HUES6 (cell line): ENCODE measurements around the gene DNAJC16.

ENCODE experiments used
- H3K27ac ChIP-seq: 2 replicates; pipeline ENCODE4 v1.7.0; 2013; ENCODE audit warnings: low read depth, mild to moderate bottlenecking, low read length, inconsistent platforms
- H3K27me3 ChIP-seq: 2 replicates; pipeline ENCODE4 v1.6.1; 2013; ENCODE audit warnings: low read length; ENCODE audit not compliant: control insufficient read depth, insufficient read depth
- H3K36me3 ChIP-seq: 2 replicates; pipeline ENCODE4 v1.6.1; 2013; ENCODE audit warnings: low read length; ENCODE audit not compliant: control insufficient read depth, insufficient read depth
- H3K4me1 ChIP-seq: 2 replicates; pipeline ENCODE4 v1.6.1; 2013; ENCODE audit warnings: low read length; ENCODE audit not compliant: control insufficient read depth, insufficient read depth
- H3K4me3 ChIP-seq: 2 replicates; pipeline ENCODE4 v1.5.1; 2013; ENCODE audit warnings: low read depth, low read length
- H3K9ac ChIP-seq: one replicate; pipeline ENCODE4 v1.6.1; 2013; ENCODE audit warnings: mild to moderate bottlenecking, low read length
- H3K9me3 ChIP-seq: 2 replicates; pipeline ENCODE4 v1.6.1; 2013; ENCODE audit warnings: low read depth, low read length; ENCODE audit not compliant: control insufficient read depth, insufficient read depth

The DNAJC16 gene

GRCh38 chr1:15542388-15543250, 16.0 kb downstream of the DNAJC16 start:
- H3K36me3 ChIP-seq = peaks cover 81% of the 10 kb centered on the region

GRCh38 chr1:15543251-15543588, 16.6 kb downstream of the DNAJC16 start:
- Histone ChIP-seq H3K27ac (no peak overlapping the region), H3K27me3 (no peaks in the 10 kb centered on the region), H3K4me3 (no peak overlapping the region), H3K36me3 (peaks cover 84% of the 10 kb centered on the region), H3K9me3 (no peaks in the 10 kb centered on the region), H3K4me1 (no peaks in the 10 kb centered on the region), H3K9ac (no peak overlapping the region)

More at GRCh38 chr1:15542388-15543250, 16.0 kb downstream of the DNAJC16 start:
- no peaks in the 10 kb centered on the region for H3K27me3 ChIP-seq
- H3K9ac ChIP-seq = no peak overlapping the region
- H3K27ac ChIP-seq = no peak overlapping the region
- H3K4me3 ChIP-seq = no peak overlapping the region
- H3K9me3 ChIP-seq = no peaks in the 10 kb centered on the region
- H3K4me1 ChIP-seq = no peaks in the 10 kb centered on the region

GRCh38 chr1:15543589-15544568, 17.2 kb downstream of the DNAJC16 start:
- H3K4me1 ChIP-seq = no peaks in the 10 kb centered on the region
- H3K4me3 ChIP-seq = no peak overlapping the region
- no peak overlapping the region for H3K27ac ChIP-seq
- no peaks in the 10 kb centered on the region for H3K27me3 ChIP-seq
- H3K9ac ChIP-seq = no peak overlapping the region
- no peaks in the 10 kb centered on the region for H3K9me3 ChIP-seq
- peaks cover 85% of the 10 kb centered on the region for H3K36me3 ChIP-seq

GRCh38 chr1:15546641-15547040, 20.0 kb downstream of the DNAJC16 start:
- no peaks in the 10 kb centered on the region for H3K27me3 ChIP-seq
- peaks cover 83% of the 10 kb centered on the region for H3K36me3 ChIP-seq
- no peaks in the 10 kb centered on the region for H3K4me1 ChIP-seq
- H3K27ac ChIP-seq = no peak overlapping the region
- no peak overlapping the region for H3K9ac ChIP-seq
- H3K9me3 ChIP-seq = no peaks in the 10 kb centered on the region
- H3K4me3 ChIP-seq = no peak overlapping the region

- Histone ChIP-seq H3K9ac (no peak overlapping the region), H3K4me1 (no peaks in the 10 kb centered on the region), H3K27ac (no peak overlapping the region), H3K9me3 (no peaks in the 10 kb centered on the region), H3K36me3 (peaks cover 50% of the 10 kb centered on the region), H3K4me3 (no peak overlapping the region), H3K27me3 (no peaks in the 10 kb centered on the region)
Observed at GRCh38 chr1:15550573-15550972, 23.9 kb downstream of the DNAJC16 start.

- Histone ChIP-seq H3K27ac (no peak overlapping the region), H3K9ac (no peak overlapping the region), H3K4me1 (no peaks in the 10 kb centered on the region), H3K36me3 (peaks cover 28% of the 10 kb centered on the region), H3K9me3 (no peaks in the 10 kb centered on the region), H3K4me3 (no peak overlapping the region), H3K27me3 (no peaks in the 10 kb centered on the region)
Observed at GRCh38 chr1:15557008-15557407, 30.4 kb downstream of the DNAJC16 start.

- Histone ChIP-seq H3K27me3 (no peaks in the 10 kb centered on the region), H3K4me3 (no peak overlapping the region), H3K36me3 (peaks cover 34% of the 10 kb centered on the region), H3K9me3 (no peaks in the 10 kb centered on the region), H3K27ac (no peak overlapping the region), H3K9ac (no peak overlapping the region), H3K4me1 (no peaks in the 10 kb centered on the region)
Observed at GRCh38 chr1:15557594-15557993, 30.9 kb downstream of the DNAJC16 start.

GRCh38 chr1:15558516-15558915, 31.9 kb downstream of the DNAJC16 start:
- Histone ChIP-seq H3K4me3 (no peak overlapping the region), H3K27ac (no peak overlapping the region), H3K36me3 (peaks cover 39% of the 10 kb centered on the region), H3K27me3 (no peaks in the 10 kb centered on the region), H3K4me1 (no peaks in the 10 kb centered on the region), H3K9me3 (no peaks in the 10 kb centered on the region), H3K9ac (no peak overlapping the region)

- H3K4me3 ChIP-seq = no peak overlapping the region
- H3K27ac ChIP-seq = no peak overlapping the region
- H3K36me3 ChIP-seq = peaks cover 44% of the 10 kb centered on the region
- H3K27me3 ChIP-seq = no peaks in the 10 kb centered on the region
- no peaks in the 10 kb centered on the region for H3K4me1 ChIP-seq
- H3K9me3 ChIP-seq = no peaks in the 10 kb centered on the region
- no peak overlapping the region for H3K9ac ChIP-seq
Observed at GRCh38 chr1:15559189-15559810, 32.7 kb downstream of the DNAJC16 start.

- Histone ChIP-seq H3K36me3 (peaks cover 74% of the 10 kb centered on the region), H3K27me3 (no peaks in the 10 kb centered on the region), H3K27ac (no peak overlapping the region), H3K9ac (no peak overlapping the region), H3K4me1 (no peaks in the 10 kb centered on the region), H3K9me3 (no peaks in the 10 kb centered on the region), H3K4me3 (no peak overlapping the region)
Observed at GRCh38 chr1:15568387-15569073, 41.9 kb downstream of the DNAJC16 start.
